T-helper 1 cell treated with Interleukin-12 subunit alpha and Interleukin-12 subunit beta and Interleukin-4 antibody, amounts not matched to agents 30 μg/mL and 1 μg/mL, for 36 hours (primary cell): ENCODE results near the gene GBF1.

Experiments used
- H3K27ac Mint-ChIP-seq: one replicate; pipeline ENCODE4 v1.8.0; 2021; ENCODE audit warnings: mild to moderate bottlenecking, mixed read lengths
- H3K27me3 Mint-ChIP-seq: one replicate; pipeline ENCODE4 v1.8.0; 2021; ENCODE audit warnings: low read depth, mixed read lengths
- H3K36me3 Mint-ChIP-seq: one replicate; pipeline ENCODE4 v1.8.0; 2021; ENCODE audit warnings: low read depth, mixed read lengths
- H3K4me1 Mint-ChIP-seq: one replicate; pipeline ENCODE4 v1.8.0; 2021; ENCODE audit warnings: low read depth, mixed read lengths
- H3K4me3 Mint-ChIP-seq: one replicate; pipeline ENCODE4 v1.8.0; 2021; ENCODE audit warnings: mild to moderate bottlenecking, moderate library complexity, mixed read lengths
- H3K9me3 Mint-ChIP-seq: one replicate; pipeline ENCODE4 v1.8.0; 2021; ENCODE audit warnings: mixed read lengths

Gene GBF1

DNA sequence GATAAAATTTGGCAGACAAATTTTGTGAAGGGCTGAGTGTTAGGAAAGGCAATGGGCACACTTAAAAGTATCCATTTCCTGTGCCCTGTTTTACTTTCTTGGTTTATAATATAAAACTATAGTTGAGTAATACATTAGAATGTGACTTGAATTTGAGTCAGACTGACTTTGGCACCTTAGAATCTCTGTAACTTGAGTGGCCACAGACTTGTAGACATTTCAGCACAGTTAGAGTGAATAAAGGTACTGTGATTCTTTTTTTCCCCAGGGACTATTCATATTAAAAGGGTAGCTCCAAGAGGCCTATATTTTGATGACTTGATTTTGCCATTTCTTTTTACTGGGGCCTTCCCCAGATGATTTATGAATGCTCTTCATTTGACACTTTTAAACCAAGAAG, 22.4 kb downstream of the GBF1 start:
- Mint-ChIP-seq H3K36me3 (peaks cover 15% of the 10 kb centered on the region), H3K9me3 (no peaks in the 10 kb centered on the region), H3K27me3 (no peaks in the 10 kb centered on the region), H3K4me1 (peaks cover 24% of the 10 kb centered on the region), H3K4me3 (no peak overlapping the region), H3K27ac (no peak overlapping the region)

- Mint-ChIP-seq H3K27me3 (no peaks in the 10 kb centered on the region), H3K9me3 (no peaks in the 10 kb centered on the region), H3K27ac (no peak overlapping the region), H3K4me1 (peaks cover 26% of the 10 kb centered on the region), H3K36me3 (peaks cover 14% of the 10 kb centered on the region), H3K4me3 (no peak overlapping the region)
These were observed 23.1 kb downstream of the GBF1 start for GRCh38 chr10:102268375-102268888.

DNA sequence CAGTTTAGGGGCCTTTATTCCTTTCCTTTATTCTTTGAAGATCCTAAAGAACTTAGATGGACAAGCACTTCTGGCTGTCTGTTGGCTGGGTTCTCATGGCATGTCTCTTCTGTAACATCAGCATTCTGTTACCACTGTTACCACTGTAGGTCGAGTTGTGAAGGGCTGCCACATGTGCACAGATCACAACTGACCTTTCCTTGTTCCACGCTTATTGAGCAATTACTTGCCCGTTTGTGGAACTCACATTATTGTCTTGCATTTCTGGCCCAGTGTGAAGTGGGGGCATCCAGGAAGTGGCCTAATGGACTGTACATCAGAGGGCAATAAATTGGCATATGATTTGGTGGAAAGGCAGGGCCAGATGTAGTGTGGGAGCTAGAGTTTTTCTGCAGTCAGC, 23.7 kb downstream of the GBF1 start:
- Mint-ChIP-seq H3K9me3 (no peaks in the 10 kb centered on the region), H3K27me3 (no peaks in the 10 kb centered on the region), H3K36me3 (peaks cover 16% of the 10 kb centered on the region), H3K4me3 (no peak overlapping the region), H3K27ac (no peak overlapping the region), H3K4me1 (peaks cover 27% of the 10 kb centered on the region)

GRCh38 chr10:102274062-102274461, 28.7 kb downstream of the GBF1 start:
- Mint-ChIP-seq H3K27ac (no peak overlapping the region), H3K4me3 (no peak overlapping the region), H3K9me3 (no peaks in the 10 kb centered on the region), H3K27me3 (no peaks in the 10 kb centered on the region), H3K36me3 (peaks cover 9% of the 10 kb centered on the region), H3K4me1 (peaks cover 9% of the 10 kb centered on the region)

DNA sequence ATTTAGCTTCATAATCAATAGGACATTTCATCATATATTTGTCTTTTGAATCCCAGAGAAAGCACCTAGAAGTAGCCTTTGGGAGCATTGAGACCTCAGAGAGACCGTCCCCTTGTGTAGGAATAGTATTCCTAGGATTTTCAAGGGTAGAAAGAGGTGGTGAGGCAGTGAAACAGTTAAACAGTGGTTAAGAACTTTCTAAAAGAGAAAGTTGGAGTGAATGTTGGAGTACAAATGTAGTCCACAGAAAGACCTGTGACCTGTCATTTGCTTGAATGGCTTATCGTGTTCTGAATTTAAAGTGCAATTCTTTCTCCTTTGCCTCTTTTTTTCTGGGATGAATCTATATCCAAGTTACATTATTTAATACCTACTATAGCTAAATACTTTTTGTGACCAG, 30.0 kb downstream of the GBF1 start:
- Mint-ChIP-seq H3K4me1 (peaks cover 16% of the 10 kb centered on the region), H3K9me3 (no peaks in the 10 kb centered on the region), H3K27ac (no peak overlapping the region), H3K4me3 (no peak overlapping the region), H3K36me3 (peaks cover 7% of the 10 kb centered on the region), H3K27me3 (no peaks in the 10 kb centered on the region)

DNA sequence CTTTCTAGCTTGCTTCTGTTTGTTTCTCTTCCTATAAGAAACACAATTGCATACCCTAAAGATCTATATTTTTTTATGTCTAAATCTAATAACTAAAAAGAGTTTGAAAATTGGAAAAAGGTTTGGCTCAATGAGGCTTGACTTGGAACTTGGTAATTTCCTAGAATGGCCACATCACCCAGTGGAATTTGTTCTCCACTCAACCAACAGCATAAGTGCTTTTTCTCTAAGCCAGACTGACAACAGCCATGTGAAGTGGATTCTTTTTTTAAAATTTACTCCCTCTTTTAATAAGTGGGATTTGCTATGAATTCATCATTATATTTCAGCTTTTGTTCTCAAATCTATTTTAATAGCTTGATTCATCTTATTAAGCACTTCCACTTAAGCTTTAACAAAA, 33.8 kb downstream of the GBF1 start:
- Mint-ChIP-seq H3K27ac (no peak overlapping the region), H3K4me3 (no peak overlapping the region), H3K4me1 (peaks cover 39% of the 10 kb centered on the region), H3K36me3 (peaks cover 4% of the 10 kb centered on the region), H3K27me3 (no peaks in the 10 kb centered on the region), H3K9me3 (no peaks in the 10 kb centered on the region)

- peaks cover 51% of the 10 kb centered on the region for H3K4me1 Mint-ChIP-seq
- peaks cover 8% of the 10 kb centered on the region for H3K36me3 Mint-ChIP-seq
- H3K27ac Mint-ChIP-seq: no peak overlapping the region
- no peaks in the 10 kb centered on the region for H3K27me3 Mint-ChIP-seq
- no peaks in the 10 kb centered on the region for H3K9me3 Mint-ChIP-seq
- H3K4me3 Mint-ChIP-seq: peak overlapping the region; percentile 58
These were observed 35.2 kb downstream of the GBF1 start for GRCh38 chr10:102280397-102281101.

GRCh38 chr10:102281102-102281487, 35.8 kb downstream of the GBF1 start:
- Mint-ChIP-seq H3K4me1 (peaks cover 53% of the 10 kb centered on the region), H3K27me3 (no peaks in the 10 kb centered on the region), H3K27ac (no peak overlapping the region), H3K36me3 (peaks cover 10% of the 10 kb centered on the region), H3K9me3 (no peaks in the 10 kb centered on the region), H3K4me3 (peak overlapping the region; percentile 41)

GRCh38 chr10:102283488-102283887, 38.2 kb downstream of the GBF1 start:
- Mint-ChIP-seq H3K27ac (peak overlapping the region; percentile 76), H3K9me3 (no peaks in the 10 kb centered on the region), H3K36me3 (peaks cover 13% of the 10 kb centered on the region), H3K4me3 (peak overlapping the region; percentile 61), H3K4me1 (peaks cover 62% of the 10 kb centered on the region), H3K27me3 (no peaks in the 10 kb centered on the region)

DNA sequence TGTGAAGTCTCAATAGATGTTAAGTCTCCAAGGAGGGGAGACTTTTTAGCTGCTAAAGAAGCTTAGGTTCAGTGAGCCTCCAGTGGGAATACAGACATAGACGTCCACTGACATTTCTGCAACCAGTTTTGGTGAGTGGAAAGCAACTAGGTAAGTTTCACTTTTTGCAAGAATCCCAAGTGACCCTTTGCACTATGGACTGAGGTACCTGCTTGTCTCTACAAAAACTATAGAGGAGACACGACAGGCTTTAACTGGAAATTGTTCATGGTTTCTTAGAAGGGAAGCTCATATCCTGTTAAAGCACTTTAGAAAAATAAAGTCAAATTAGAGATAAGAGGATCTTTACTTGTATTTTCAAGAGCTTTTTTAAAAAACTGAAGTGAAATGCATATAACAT, 38.6 kb downstream of the GBF1 start:
- peak overlapping the region; percentile 76 for H3K27ac Mint-ChIP-seq
- H3K4me1 Mint-ChIP-seq: peaks cover 58% of the 10 kb centered on the region
- H3K4me3 Mint-ChIP-seq: peak overlapping the region; percentile 61
- H3K27me3 Mint-ChIP-seq: no peaks in the 10 kb centered on the region
- peaks cover 10% of the 10 kb centered on the region for H3K36me3 Mint-ChIP-seq
- no peaks in the 10 kb centered on the region for H3K9me3 Mint-ChIP-seq

- peaks cover 56% of the 10 kb centered on the region for H3K4me1 Mint-ChIP-seq
- H3K36me3 Mint-ChIP-seq: peaks cover 10% of the 10 kb centered on the region
- H3K27me3 Mint-ChIP-seq: no peaks in the 10 kb centered on the region
- peak overlapping the region; percentile 61 for H3K4me3 Mint-ChIP-seq
- H3K27ac Mint-ChIP-seq: peak overlapping the region; percentile 76
- H3K9me3 Mint-ChIP-seq: no peaks in the 10 kb centered on the region
These were observed 39.2 kb downstream of the GBF1 start for GRCh38 chr10:102284531-102284930.

GRCh38 chr10:102285133-102285532, 39.8 kb downstream of the GBF1 start:
- Mint-ChIP-seq H3K4me3 (no peak overlapping the region), H3K36me3 (peaks cover 10% of the 10 kb centered on the region), H3K27ac (no peak overlapping the region), H3K27me3 (no peaks in the 10 kb centered on the region), H3K4me1 (peaks cover 50% of the 10 kb centered on the region), H3K9me3 (no peaks in the 10 kb centered on the region)

DNA sequence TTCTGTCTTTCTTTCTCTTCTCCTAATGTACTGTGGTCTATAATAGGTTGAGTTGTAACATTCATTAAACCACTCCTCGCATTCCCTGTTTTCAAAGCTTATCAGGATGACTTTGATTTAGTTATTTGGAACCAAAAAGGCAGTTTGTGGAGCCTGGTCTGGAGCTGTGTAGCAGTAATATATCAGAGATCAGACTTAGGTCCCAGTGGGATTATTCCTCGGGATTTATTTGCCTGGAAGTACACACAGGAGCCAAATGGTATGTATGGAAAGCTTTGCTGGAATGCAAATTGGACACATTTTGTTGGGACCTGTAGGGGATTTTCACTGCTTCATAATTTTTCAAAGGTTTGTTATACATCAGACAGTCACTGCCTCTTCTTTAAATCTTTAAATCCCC, 40.9 kb downstream of the GBF1 start:
- no peaks in the 10 kb centered on the region for H3K9me3 Mint-ChIP-seq
- H3K4me1 Mint-ChIP-seq: peaks cover 40% of the 10 kb centered on the region
- no peak overlapping the region for H3K27ac Mint-ChIP-seq
- H3K4me3 Mint-ChIP-seq: no peak overlapping the region
- no peaks in the 10 kb centered on the region for H3K27me3 Mint-ChIP-seq
- H3K36me3 Mint-ChIP-seq: peaks cover 10% of the 10 kb centered on the region

GRCh38 chr10:102287538-102287937, 42.2 kb downstream of the GBF1 start:
- Mint-ChIP-seq H3K9me3 (no peaks in the 10 kb centered on the region), H3K27me3 (no peaks in the 10 kb centered on the region), H3K27ac (no peak overlapping the region), H3K4me3 (no peak overlapping the region), H3K36me3 (peaks cover 10% of the 10 kb centered on the region), H3K4me1 (peaks cover 40% of the 10 kb centered on the region)

DNA sequence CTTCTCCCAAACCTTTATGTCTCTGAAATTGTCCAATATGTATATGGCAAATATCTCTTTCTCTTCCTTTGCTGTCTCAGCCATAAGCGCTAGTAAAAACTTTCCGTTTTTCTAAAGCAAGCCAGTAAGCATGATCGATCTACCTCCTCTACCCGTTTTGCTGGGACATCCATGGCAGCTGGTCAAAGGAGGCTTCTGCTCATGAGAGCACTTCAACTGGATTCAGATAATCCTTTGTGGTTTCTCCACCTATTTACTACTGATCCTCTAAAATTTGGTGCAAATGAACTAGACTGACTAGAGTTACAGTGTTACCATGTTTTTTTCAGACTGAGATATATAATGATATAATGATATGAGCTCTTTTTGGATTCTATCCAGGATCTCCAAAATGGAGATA, 42.7 kb downstream of the GBF1 start:
- Mint-ChIP-seq H3K4me3 (no peak overlapping the region), H3K27me3 (no peaks in the 10 kb centered on the region), H3K4me1 (peaks cover 35% of the 10 kb centered on the region), H3K27ac (no peak overlapping the region), H3K36me3 (peaks cover 9% of the 10 kb centered on the region), H3K9me3 (no peaks in the 10 kb centered on the region)
